ENCODE results near the gene WNT3A.

WNT3A gene

GRCh38 chr1:228109962-228110488, 103.2 kb downstream of the WNT3A start:
- no peak for TF ChIP-seq CTCF (IDR thresholded peaks at IDR 0.05; ENCODE audit: control extremely low read depth, extremely low read depth, low read depth, missing control alignments)
- ChIA-PET CTCF (interaction anchor here (1.0 to 2.8 kb wide), 6 partner anchors 12 to 1446 kb away, joined by 3 to 18 read pairs (median 3); partner anchors contain the start of gene IBA57), POLR2A (interaction anchor here (0.9 kb wide), 1 partner anchor 21 kb away, joined by 3 read pairs; no protein-coding TSS in a partner anchor)
- DNase-seq (ENCODE audit: extremely low spot score), result peak; percentile 10

GRCh38 chr1:228110556-228110955, 103.8 kb downstream of the WNT3A start:
- DNase-seq (ENCODE audit: extremely low spot score), result no peak
- ChIA-PET POLR2A (no interaction called here), CTCF (interaction anchor here (1.0 to 2.8 kb wide), 4 partner anchors 13 to 62 kb away, joined by 3 to 18 read pairs (median 7); partner anchors contain the start of gene IBA57)
- no peak for TF ChIP-seq CTCF (IDR thresholded peaks at IDR 0.05; ENCODE audit: control extremely low read depth, extremely low read depth, low read depth, missing control alignments)

All from GM10248 (cell line).